Fibroblast of skin of right quadriceps (primary cell): ENCODE data around the gene BPIFB1.

ENCODE experiments used
- DNase-seq: peaks from one replicate; pipeline ENCODE4 v3.0.0-alpha.2; 2013

Gene BPIFB1

GRCh38 chr20:33299111-33299603, 16.1 kb downstream of the BPIFB1 start:
- DNase-seq, result peak; percentile 33

GRCh38 chr20:33301192-33301930, 18.3 kb downstream of the BPIFB1 start:
- peak; percentile 27 for DNase-seq

- DNase-seq, result no peak
These were observed 20.6 kb downstream of the BPIFB1 start for GRCh38 chr20:33303595-33303994.

- no peak for DNase-seq
These were observed 21.0 kb downstream of the BPIFB1 start for GRCh38 chr20:33304046-33304445.

- DNase-seq, result peak; percentile 16
These were observed 22.6 kb downstream of the BPIFB1 start for GRCh38 chr20:33305589-33306057.

- no peak for DNase-seq
These were observed 23.2 kb downstream of the BPIFB1 start for GRCh38 chr20:33306228-33306627.

GRCh38 chr20:33306807-33307206, 23.8 kb downstream of the BPIFB1 start:
- no peak for DNase-seq

GRCh38 chr20:33308668-33309067, 25.7 kb downstream of the BPIFB1 start:
- no peak for DNase-seq

- DNase-seq, result no peak
These were observed 26.6 kb downstream of the BPIFB1 start for GRCh38 chr20:33309631-33310030.

GRCh38 chr20:33310327-33310899, 27.4 kb downstream of the BPIFB1 start:
- no peak for DNase-seq

GRCh38 chr20:33311011-33311410, 28.0 kb downstream of the BPIFB1 start:
- no peak for DNase-seq

- DNase-seq, result no peak
These were observed 29.0 kb downstream of the BPIFB1 start for GRCh38 chr20:33311996-33312395.

GRCh38 chr20:33312583-33312982, 29.6 kb downstream of the BPIFB1 start:
- DNase-seq, result no peak

- no peak for DNase-seq
These were observed 30.8 kb downstream of the BPIFB1 start for GRCh38 chr20:33313686-33314314.

- no peak for DNase-seq
These were observed 33.3 kb downstream of the BPIFB1 start for GRCh38 chr20:33316343-33316742.

GRCh38 chr20:33316958-33317357, 33.9 kb downstream of the BPIFB1 start:
- no peak for DNase-seq

GRCh38 chr20:33317424-33318095, 34.5 kb downstream of the BPIFB1 start:
- DNase-seq, result no peak

GRCh38 chr20:33318096-33318429, 35.0 kb downstream of the BPIFB1 start:
- DNase-seq, result no peak

GRCh38 chr20:33320006-33320405, 37.0 kb downstream of the BPIFB1 start:
- DNase-seq, result no peak

GRCh38 chr20:33322456-33322855, 39.4 kb downstream of the BPIFB1 start:
- DNase-seq, result no peak

- DNase-seq, result no peak
These were observed 40.2 kb downstream of the BPIFB1 start for GRCh38 chr20:33323236-33323635.

- DNase-seq, result no peak
These were observed 42.3 kb downstream of the BPIFB1 start for GRCh38 chr20:33325350-33325749.
